Fibroblast of peridontal ligament (primary cell): ENCODE data around the gene FBXO21.

ENCODE experiments used
- DNase-seq: peaks from one replicate; pipeline ENCODE4 v3.0.0-alpha.2; 2010; ENCODE audit errors: extremely low read depth

Gene FBXO21

DNA sequence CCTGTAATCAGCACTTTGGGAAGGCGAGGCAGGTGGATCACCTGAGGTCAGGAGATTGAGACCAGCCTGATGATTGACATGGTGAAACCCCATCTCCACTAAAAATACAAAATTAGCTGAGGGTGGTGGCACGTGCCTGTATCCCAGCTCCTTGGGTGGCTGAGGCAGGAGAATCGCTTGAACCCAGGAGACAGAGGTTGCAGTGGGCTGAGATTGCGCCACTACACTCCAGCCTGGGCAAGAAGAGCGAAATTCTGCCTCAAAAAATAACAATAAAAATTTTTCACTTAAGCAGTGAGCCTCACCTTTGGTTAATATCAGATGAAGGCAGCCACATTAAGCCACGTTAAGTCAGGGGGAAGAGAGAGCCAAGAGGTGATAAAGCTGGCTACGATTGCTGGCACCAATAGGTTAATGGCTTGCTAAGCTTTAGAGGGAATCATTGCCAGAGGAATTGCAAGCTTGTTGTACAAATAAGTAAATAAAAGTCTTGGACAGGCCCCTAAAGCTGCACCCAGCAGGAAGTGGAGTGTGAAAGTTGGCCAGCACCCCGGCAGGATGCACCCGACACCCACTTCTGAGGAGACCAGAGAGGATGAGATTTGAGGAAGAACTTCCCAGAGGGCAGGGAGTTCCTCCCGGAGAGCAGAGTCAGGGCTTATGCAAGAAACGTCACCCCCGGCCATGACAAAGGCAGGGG lies 49.7 kb downstream of the FBXO21 start:
- no peak for DNase-seq

GRCh38 chr12:117139025-117139717 lies 51.1 kb downstream of the FBXO21 start:
- no peak for DNase-seq

DNA sequence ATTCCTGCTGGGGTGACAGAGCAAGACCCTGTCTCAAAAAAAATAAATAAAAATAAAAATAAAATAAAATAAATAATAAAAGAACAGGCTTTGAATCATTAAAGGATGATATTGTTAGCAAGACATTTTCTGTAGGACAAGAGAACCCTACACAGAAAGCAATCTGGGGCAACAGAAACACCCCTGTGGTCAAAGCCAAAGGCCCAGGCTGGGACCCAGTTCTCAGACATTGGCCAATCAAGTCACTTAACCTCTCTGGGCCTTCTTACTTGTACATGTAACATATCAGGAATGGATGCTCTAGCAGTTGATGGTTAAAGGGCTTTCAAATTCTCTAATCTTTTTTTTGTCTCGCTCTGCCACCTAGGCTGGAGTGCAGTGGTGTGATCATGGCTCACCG lies 55.5 kb downstream of the FBXO21 start:
- no peak for DNase-seq

DNA sequence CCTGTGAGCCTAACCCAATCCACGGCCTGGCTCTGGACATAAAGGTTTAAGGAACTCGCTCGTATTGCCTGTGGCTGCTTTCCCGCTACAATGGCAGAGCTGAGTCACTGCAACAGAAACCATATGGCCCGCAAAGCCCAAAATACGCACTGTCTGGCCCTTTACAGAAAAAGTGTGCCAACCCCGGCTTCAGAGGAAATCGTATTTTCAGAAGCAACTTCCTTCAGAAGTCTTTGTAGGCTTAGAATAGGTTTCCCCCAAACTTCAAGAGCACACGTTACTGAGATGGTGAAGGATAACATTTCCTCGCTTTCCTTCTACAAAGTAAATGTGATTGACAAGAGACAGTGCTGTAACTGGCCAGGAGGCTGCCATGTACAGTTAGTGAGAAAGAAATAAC lies 56.2 kb downstream of the FBXO21 start:
- no peak for DNase-seq

- DNase-seq, result no peak
Observed at GRCh38 chr12:117130801-117131200, 59.5 kb downstream of the FBXO21 start.

GRCh38 chr12:117129391-117129790 lies 60.9 kb downstream of the FBXO21 start:
- no peak for DNase-seq

DNA sequence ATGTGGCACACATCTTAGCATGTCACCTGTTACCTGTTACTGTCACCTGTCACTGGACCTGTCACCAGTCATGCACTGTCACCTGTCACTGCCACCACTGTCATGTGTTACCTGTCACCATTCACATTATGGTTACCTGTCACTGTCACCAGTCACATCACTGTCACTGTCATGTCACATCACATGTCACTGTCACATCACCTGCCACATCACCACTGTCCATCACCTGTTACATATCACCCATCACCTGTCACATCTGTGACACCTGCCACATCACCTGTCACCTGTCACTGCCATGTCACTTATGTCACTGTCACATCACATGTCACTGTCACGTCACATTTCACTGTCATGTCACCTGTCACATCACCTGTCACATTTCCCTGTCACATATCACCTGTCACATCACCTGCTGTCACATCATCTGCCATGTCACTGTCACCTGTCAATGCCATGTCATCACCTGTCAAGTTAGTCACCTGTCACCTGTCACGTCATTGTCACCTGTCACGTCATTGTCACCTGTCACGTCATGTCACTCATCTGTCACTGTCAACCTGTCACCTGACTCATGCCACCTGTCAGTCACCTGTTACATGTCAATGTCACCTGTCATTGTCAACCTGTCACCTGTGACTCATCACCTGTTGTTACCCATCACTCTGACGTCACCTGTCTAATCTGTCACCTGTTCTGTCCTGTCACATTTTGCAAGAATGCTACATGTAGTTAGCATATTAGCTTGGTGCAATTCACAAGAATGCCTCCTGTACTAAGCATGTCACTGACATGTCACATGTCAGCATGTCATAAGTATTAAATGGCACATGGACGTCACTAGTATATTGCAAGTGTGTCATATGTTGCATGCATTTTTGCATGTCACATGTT lies 62.1 kb downstream of the FBXO21 start:
- DNase-seq, result no peak

GRCh38 chr12:117126335-117126734 lies 63.9 kb downstream of the FBXO21 start:
- no peak for DNase-seq

GRCh38 chr12:117125767-117126166 lies 64.5 kb downstream of the FBXO21 start:
- no peak for DNase-seq

DNA sequence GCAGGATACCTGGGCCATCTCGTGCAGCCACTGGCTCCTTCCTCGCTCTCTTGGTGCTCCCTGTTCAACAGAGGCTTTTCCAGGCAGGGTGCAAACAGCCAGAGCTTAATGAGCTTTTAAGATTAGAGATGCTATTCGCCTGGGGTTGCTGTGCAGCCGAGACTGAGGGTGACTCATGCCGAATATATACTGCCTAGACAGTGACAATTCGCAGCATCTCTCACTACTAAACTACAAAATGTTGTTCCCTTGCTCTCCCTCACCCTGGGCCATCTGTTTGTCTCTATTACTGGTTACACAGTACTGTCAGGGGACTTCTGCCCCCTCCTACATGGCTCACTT lies 65.0 kb downstream of the FBXO21 start:
- DNase-seq, result no peak

- DNase-seq, result no peak
Observed at GRCh38 chr12:117124421-117125271, 65.6 kb downstream of the FBXO21 start.

DNA sequence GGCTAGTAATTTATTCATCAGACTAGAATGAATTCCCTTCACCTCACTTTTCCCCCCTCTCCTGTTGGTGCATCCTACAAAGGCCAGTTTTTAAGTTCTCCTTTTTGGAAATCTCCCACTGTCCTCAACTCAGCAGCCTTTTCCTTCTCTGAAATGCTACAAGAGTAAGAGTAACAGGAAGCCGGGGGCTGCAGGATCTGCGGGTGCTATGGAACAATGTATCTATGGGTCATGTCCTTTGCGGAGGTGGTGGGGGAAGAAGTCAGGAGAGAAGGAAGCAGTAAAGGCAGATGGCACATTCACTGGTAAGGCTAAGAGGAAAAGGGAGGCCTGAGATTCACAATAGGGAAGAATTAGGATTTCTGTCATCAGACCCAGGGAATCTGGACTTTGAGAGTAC lies 68.8 kb downstream of the FBXO21 start:
- no peak for DNase-seq

DNA sequence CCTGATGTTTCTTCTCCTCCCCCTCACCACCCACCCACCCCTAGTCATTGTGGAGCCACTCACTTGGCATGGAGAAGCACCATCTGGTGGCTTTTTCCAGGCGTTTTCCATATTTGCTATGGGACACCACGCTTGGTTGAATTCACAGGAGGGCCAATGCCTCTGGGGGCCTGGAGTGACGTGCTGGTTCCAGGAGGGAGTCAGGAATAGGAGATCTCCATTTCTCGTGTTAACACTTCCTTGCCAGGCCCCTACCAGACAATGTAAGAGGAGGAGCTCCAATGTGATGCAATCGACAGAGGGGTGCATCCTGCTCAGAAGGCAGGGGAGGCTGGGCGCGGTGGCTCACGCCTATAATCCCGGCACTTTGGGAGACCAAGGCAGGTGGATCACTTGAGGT lies 69.5 kb downstream of the FBXO21 start:
- no peak for DNase-seq

DNA sequence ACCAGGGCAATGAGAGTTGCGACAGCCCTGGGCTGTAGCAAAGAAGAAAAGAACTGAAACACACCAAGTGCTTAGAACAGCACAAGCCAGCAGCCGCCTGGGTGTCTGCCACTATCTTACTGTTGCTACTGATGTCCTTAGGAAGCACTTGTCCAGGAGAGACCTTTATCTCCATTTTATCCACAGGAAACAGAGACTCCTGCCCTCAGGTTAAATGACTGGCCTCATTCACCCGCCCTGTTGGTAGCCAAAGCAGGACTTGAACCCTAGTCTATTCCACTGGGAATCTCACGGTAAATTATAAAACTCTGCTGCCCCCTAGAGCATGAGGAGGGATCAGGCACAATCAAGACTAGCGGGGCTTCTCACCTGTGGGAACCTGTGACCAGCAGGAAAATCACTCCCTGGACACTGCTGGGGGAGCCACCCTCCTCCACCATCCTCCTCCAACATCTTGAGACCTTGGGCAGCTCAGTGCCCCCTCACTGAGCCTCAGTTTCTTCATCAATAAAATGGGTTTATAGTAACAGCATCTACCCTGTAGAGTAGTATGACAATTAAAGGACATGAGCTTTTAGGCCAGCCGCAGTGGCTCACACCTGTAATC lies 70.6 kb downstream of the FBXO21 start:
- no peak for DNase-seq

DNA sequence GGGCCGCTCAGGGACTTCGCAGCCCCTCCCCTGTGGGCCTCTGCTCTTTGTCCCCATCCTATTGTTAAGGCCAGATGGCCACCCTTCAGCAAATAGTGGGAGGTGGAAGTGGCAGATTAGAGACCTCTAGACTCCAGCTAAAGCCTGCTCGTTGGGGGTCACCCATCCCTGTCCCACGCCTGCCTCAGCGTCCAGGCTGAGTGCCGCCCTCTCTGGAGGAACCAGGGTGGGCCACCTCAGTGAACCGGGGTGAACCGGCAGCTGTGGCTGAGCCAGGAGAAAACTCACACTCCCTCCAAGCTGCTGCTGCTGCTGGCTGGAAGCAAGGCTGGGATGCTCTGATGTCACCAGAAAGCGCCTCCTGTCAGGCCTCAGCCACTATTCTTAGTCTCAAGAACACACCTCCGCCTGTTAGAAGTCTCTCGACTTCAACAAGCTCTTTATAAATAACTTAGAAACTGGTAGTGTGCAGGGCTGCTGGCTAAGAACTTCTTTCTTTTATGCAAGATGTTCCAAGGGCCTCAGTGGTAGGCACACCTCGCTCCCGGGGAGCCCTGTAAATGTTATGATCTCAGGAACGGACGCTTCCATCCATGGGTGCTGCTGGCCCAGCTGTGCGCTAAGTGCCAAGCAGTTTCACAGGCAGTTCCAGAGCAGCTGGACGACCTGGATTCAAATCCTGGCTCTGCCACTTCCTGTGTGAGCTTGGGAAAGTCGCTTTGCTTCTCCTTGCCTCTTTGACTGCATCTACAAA lies 71.3 kb downstream of the FBXO21 start:
- DNase-seq, result no peak

- no peak for DNase-seq
Observed at GRCh38 chr12:117114784-117115183, 75.5 kb downstream of the FBXO21 start.

- no peak for DNase-seq
Observed at GRCh38 chr12:117113231-117113630, 77.0 kb downstream of the FBXO21 start.

- DNase-seq, result no peak
Observed at GRCh38 chr12:117111821-117112595, 78.3 kb downstream of the FBXO21 start.

- DNase-seq, result no peak
Observed at GRCh38 chr12:117111386-117111785, 78.9 kb downstream of the FBXO21 start.
